Neutrophil (primary cell): ENCODE data around the gene CRLF1.

Experiments used
- H3K27ac ChIP-seq: fragments of 200-600 bp; sonication (generic); 2 replicates; pipeline ENCODE4 v1.5.1; 2016; ENCODE audit warnings: mild to moderate bottlenecking, moderate library complexity
- H3K27me3 ChIP-seq: fragments of 200-600 bp; sonication (generic); 2 replicates; pipeline ENCODE4 v1.6.0; 2016; ENCODE audit warnings: mild to moderate bottlenecking
- H3K36me3 ChIP-seq: fragments of 200-600 bp; sonication (generic); 2 replicates; pipeline ENCODE4 v1.5.1; 2017
- H3K4me1 ChIP-seq, 2 experiments: fragments of 200-600 bp in 1 of 2; sonication (generic) in 1 of 2; 1 replicate in 1 of 2; 2 replicates in 1 of 2; pipeline versions ENCODE4 v1.5.1 to v1.6.1; 2013 to 2016; ENCODE audit warnings: low read depth in 1 of 2, low read length in 1 of 2, mild to moderate bottlenecking in 1 of 2, moderate library complexity in 1 of 2; ENCODE audit not compliant: control insufficient read depth in 1 of 2, insufficient read depth in 1 of 2
- H3K4me3 ChIP-seq, 2 experiments: fragments of 200-600 bp in 1 of 2; sonication (generic) in 1 of 2; 1 replicate in 1 of 2; 2 replicates in 1 of 2; pipeline ENCODE4 v1.5.1; 2013 to 2016; ENCODE audit warnings: low read depth in 1 of 2, low read length in 1 of 2, mild to moderate bottlenecking in 1 of 2, moderate library complexity in 1 of 2
- H3K9me3 ChIP-seq: fragments of 200-600 bp; sonication (generic); 2 replicates; pipeline ENCODE4 v1.5.1; 2016
- TF ChIP-seq, protein P1 (sequence below): fragments of 200-600 bp; sonication (generic); IDR thresholded peaks from 2 replicates; pipeline ENCODE4 v1.5.1; 2016; ENCODE audit warnings: antibody characterized with exemption

The CRLF1 gene

DNA sequence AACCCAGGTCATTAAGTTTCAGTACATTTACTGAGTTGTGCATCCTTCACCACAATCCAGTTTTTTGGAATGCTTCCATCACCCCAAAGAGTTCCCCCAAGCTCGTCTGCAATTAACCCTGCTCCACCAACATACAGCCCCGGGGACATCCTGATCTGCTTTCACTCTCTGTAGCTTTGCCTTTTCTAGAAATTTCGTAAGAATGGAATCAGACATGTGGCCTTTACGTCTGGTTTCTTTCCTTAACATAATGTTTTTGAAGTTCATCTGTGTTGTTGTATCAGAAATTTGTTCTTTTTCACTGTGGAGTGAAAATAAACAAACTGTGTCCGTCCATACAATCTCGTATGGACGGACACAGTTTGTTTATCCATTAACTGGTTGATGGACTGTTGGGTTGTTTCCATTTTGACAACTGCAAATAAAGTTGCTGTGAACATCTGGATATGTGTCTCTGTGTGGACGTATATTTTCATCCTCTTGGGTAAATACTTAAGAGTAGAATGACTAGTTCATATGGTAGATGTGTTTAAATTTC is 33.2 kb upstream of the CRLF1 start:
- no peaks in the 10 kb centered on the region for H3K36me3 ChIP-seq

GRCh38 chr19:18637673-18638630 is 31.4 kb upstream of the CRLF1 start:
- Histone ChIP-seq H3K4me1 (peaks cover 6 to 19% of the 10 kb centered on the region in 2 experiments), H3K4me3 (peak overlapping the region in 1 of 2 experiments; percentile 72)

More for the DNA sequence above, 33.2 kb upstream of the CRLF1 start:
- no peak overlapping the region for H3K27ac ChIP-seq
- no peak overlapping the region for H3K4me3 ChIP-seq
- H3K27me3 ChIP-seq: peaks cover 6% of the 10 kb centered on the region
- peaks cover 14 to 27% of the 10 kb centered on the region in 2 experiments for H3K4me1 ChIP-seq
- TF ChIP-seq, protein P1, sequence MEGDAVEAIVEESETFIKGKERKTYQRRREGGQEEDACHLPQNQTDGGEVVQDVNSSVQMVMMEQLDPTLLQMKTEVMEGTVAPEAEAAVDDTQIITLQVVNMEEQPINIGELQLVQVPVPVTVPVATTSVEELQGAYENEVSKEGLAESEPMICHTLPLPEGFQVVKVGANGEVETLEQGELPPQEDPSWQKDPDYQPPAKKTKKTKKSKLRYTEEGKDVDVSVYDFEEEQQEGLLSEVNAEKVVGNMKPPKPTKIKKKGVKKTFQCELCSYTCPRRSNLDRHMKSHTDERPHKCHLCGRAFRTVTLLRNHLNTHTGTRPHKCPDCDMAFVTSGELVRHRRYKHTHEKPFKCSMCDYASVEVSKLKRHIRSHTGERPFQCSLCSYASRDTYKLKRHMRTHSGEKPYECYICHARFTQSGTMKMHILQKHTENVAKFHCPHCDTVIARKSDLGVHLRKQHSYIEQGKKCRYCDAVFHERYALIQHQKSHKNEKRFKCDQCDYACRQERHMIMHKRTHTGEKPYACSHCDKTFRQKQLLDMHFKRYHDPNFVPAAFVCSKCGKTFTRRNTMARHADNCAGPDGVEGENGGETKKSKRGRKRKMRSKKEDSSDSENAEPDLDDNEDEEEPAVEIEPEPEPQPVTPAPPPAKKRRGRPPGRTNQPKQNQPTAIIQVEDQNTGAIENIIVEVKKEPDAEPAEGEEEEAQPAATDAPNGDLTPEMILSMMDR: no peak
- no peaks in the 10 kb centered on the region for H3K9me3 ChIP-seq

GRCh38 chr19:18636969-18637629 is 30.5 kb upstream of the CRLF1 start, which contains the start of gene KLHL26:
KLHL26 (plus strand) TSS chr19:18637028; CDS start chr19:18637055, 27 bp downstream.
- Histone ChIP-seq H3K4me1 (peaks cover 6 to 19% of the 10 kb centered on the region in 2 experiments), H3K9me3 (no peaks in the 10 kb centered on the region), H3K27me3 (peaks cover 23% of the 10 kb centered on the region), H3K36me3 (no peaks in the 10 kb centered on the region), H3K27ac (peak within 1 kb of the TSS; percentile 80), H3K4me3 (peak within 1 kb of the TSS; percentile 72 to 77)
- TF ChIP-seq, protein P1: no peak

More at GRCh38 chr19:18637673-18638630, 31.4 kb upstream of the CRLF1 start:
- Histone ChIP-seq H3K27ac (peak overlapping the region; percentile 80), H3K27me3 (peaks cover 23% of the 10 kb centered on the region), H3K36me3 (no peaks in the 10 kb centered on the region), H3K9me3 (no peaks in the 10 kb centered on the region)
- TF ChIP-seq, protein P1: no peak

DNA sequence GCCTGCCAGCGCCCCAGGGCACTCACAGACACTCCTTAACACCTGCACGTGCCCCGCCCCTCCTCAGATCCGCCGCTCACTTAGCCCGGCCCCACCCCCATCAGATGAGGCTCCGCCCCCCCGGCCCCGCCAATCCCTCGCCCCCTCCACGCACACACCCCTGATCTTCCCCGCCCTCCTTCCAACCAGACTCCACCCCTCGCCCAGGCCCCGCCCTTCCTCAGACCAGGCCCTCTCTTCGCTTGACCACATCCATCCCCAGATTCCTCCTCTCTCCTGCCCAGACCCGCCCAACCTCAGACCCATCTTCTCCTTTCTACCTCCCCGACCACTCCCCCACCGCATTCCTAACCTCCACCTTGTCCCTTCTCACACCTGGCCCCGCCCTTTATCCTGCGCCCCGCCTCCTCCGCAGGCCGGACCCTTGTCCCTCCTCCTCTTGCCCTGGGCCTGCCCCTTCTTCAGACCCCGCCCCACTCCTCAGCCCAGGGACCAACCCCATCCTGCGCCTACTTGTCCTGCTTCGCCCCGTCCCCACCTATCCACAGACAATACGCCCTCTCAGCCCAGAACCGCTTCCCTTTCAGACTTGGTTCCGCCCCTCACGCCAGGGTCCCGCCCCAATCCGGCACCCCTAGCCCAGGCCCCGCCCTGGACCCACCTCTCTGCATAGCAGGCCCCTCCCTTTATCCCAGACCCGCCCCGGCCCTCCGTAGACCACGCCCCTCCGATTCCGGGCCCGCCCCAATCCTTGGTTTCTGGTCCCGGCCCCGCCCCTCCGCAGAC is 29.8 kb upstream of the CRLF1 start:
- H3K4me1 ChIP-seq: peaks cover 6 to 19% of the 10 kb centered on the region in 2 experiments
- peak overlapping the region; percentile 80 for H3K27ac ChIP-seq
- no peaks in the 10 kb centered on the region for H3K9me3 ChIP-seq
- TF ChIP-seq, protein P1: no peak
- no peaks in the 10 kb centered on the region for H3K36me3 ChIP-seq
- H3K4me3 ChIP-seq: peak overlapping the region; percentile 72 to 77
- peaks cover 23% of the 10 kb centered on the region for H3K27me3 ChIP-seq

- TF ChIP-seq, protein P1: no peak
- Histone ChIP-seq H3K4me3 (peak overlapping the region; percentile 72 to 77), H3K9me3 (no peaks in the 10 kb centered on the region), H3K4me1 (peaks cover 6 to 19% of the 10 kb centered on the region in 2 experiments), H3K27ac (peak overlapping the region; percentile 80), H3K36me3 (no peaks in the 10 kb centered on the region), H3K27me3 (peaks cover 23% of the 10 kb centered on the region)
These were observed 29.2 kb upstream of the CRLF1 start for GRCh38 chr19:18635831-18636182.
